Hepatocyte (in vitro differentiated cells): ENCODE measurements around the gene TIGD6. TPM values are rescaled to one million over a fixed set of nuclear protein-coding genes. Genes with fewer than 3 reads are reported as not detected.

Source experiments
- DNase-seq: peaks from one replicate; pipeline ENCODE4 v3.0.0-alpha.2; 2016; ENCODE audit warnings: low spot score
- H2AFZ ChIP-seq: fragments of 200-600 bp; sonication (generic); 2 replicates; pipeline ENCODE4 v1.6.0; 2016; ENCODE audit warnings: antibody characterized with exemption, mild to moderate bottlenecking
- H3K27ac ChIP-seq: fragments of 200-600 bp; sonication (generic); 2 replicates; pipeline ENCODE4 v1.5.1; 2016; ENCODE audit warnings: mild to moderate bottlenecking
- H3K27me3 ChIP-seq: fragments of 200-600 bp; sonication (generic); 2 replicates; pipeline ENCODE4 v1.6.1; 2016
- H3K36me3 ChIP-seq: fragments of 200-600 bp; sonication (generic); replicated peaks from 2 replicates; pipeline ENCODE4 v1.5.1; 2016; ENCODE audit warnings: low read depth; ENCODE audit not compliant: insufficient read depth
- H3K4me1 ChIP-seq: fragments of 200-600 bp; sonication (generic); 2 replicates; pipeline ENCODE4 v1.5.1; 2016; ENCODE audit warnings: mild to moderate bottlenecking, moderate library complexity; ENCODE audit not compliant: insufficient read depth
- H3K4me2 ChIP-seq: fragments of 200-600 bp; sonication (generic); 2 replicates; pipeline ENCODE4 v1.6.0; 2016
- H3K4me3 ChIP-seq: fragments of 200-600 bp; sonication (generic); 2 replicates; pipeline ENCODE4 v1.5.1; 2016; ENCODE audit warnings: mild to moderate bottlenecking
- H3K79me2 ChIP-seq: fragments of 200-600 bp; sonication (generic); 2 replicates; pipeline ENCODE4 v1.6.0; 2017; ENCODE audit warnings: mild to moderate bottlenecking
- H3K9me2 ChIP-seq: fragments of 200-600 bp; sonication (generic); replicated peaks from 2 replicates; pipeline ENCODE4 v1.6.0; 2017; ENCODE audit warnings: mild to moderate bottlenecking; ENCODE audit not compliant: insufficient read depth
- H3K9me3 ChIP-seq: fragments of 200-600 bp; sonication (generic); 2 replicates; pipeline ENCODE4 v1.5.1; 2016; ENCODE audit warnings: low read depth, mild to moderate bottlenecking
- H4K20me1 ChIP-seq: fragments of 200-600 bp; sonication (generic); 2 replicates; pipeline ENCODE4 v1.6.0; 2016; ENCODE audit warnings: mild to moderate bottlenecking; ENCODE audit not compliant: insufficient read depth, poor library complexity, severe bottlenecking
- EZH2 ChIP-seq: fragments of 200-600 bp; sonication (generic); IDR thresholded peaks from 2 replicates; pipeline ENCODE4 v1.6.1; 2016; ENCODE audit warnings: antibody characterized with exemption, mild to moderate bottlenecking, borderline replicate concordance
- EZH2phosphoT487 ChIP-seq: fragments of 200-600 bp; sonication (generic); IDR thresholded peaks from one replicate; pipeline ENCODE4 v1.6.1; 2018; ENCODE audit warnings: antibody characterized with exemption, mild to moderate bottlenecking, low read depth, moderate library complexity; ENCODE audit not compliant: unreplicated experiment, severe bottlenecking
- WGBS: methylation state at CpG from one replicate; pipeline ENCODE4 v1.1.6; 2016; ENCODE audit warnings: low lambda C conversion rate; ENCODE audit errors: missing lambda C conversion rate; 5-methylcytosine and 5-hydroxymethylcytosine counted together
- polyA plus RNA-seq: library from polyadenylated mRNA; unstranded; fragments of >200 nt; fragmentation: Nextera tagmentation; extraction: Ambion mirVana; gene quantifications from 2 replicates; pipeline ENCODE4 v1.2.1, GENCODE V29; 2016
- total RNA-seq: library from RNA; depleted of rRNA; stranded (reverse); fragments of >200 nt; gene quantifications from 2 replicates; pipeline ENCODE4 v1.2.3, GENCODE V29; 2014
- TF ChIP-seq, protein P1 (sequence below): fragments of 200-600 bp; sonication (generic); IDR thresholded peaks from 2 replicates; pipeline ENCODE4 v1.5.1; 2016; ENCODE audit warnings: antibody characterized with exemption, mild to moderate bottlenecking; ENCODE audit not compliant: poor library complexity

Gene TIGD6
- total and polyA plus RNA-seq, 2 experiments from 2014 or later, result 4.6 to 5.0 TPM

- Histone ChIP-seq H3K4me2 (peak overlapping the region; percentile 92), H3K4me3 (no peak overlapping the region), H3K4me1 (peaks cover 17% of the 10 kb centered on the region), H3K36me3 (no peaks in the 10 kb centered on the region), H3K9me3 (no peaks in the 10 kb centered on the region), H3K27ac (peak overlapping the region; percentile 25), H3K27me3 (no peaks in the 10 kb centered on the region), H3K79me2 (peaks cover 65% of the 10 kb centered on the region), H2AFZ (no peak overlapping the region), H4K20me1 (peaks cover 10% of the 10 kb centered on the region), H3K9me2 (no peaks in the 10 kb centered on the region)
- WGBS, result 91% methylated on average over 5 of the region's 5 CpGs
- no peak for DNase-seq
- TF ChIP-seq EZH2 (no peak), EZH2phosphoT487 (no peak)
- TF ChIP-seq, protein P1, sequence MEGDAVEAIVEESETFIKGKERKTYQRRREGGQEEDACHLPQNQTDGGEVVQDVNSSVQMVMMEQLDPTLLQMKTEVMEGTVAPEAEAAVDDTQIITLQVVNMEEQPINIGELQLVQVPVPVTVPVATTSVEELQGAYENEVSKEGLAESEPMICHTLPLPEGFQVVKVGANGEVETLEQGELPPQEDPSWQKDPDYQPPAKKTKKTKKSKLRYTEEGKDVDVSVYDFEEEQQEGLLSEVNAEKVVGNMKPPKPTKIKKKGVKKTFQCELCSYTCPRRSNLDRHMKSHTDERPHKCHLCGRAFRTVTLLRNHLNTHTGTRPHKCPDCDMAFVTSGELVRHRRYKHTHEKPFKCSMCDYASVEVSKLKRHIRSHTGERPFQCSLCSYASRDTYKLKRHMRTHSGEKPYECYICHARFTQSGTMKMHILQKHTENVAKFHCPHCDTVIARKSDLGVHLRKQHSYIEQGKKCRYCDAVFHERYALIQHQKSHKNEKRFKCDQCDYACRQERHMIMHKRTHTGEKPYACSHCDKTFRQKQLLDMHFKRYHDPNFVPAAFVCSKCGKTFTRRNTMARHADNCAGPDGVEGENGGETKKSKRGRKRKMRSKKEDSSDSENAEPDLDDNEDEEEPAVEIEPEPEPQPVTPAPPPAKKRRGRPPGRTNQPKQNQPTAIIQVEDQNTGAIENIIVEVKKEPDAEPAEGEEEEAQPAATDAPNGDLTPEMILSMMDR, result no peak
Observed at GRCh38 chr5:149962601-149963300, 37.7 kb downstream of the TIGD6 start.

DNA sequence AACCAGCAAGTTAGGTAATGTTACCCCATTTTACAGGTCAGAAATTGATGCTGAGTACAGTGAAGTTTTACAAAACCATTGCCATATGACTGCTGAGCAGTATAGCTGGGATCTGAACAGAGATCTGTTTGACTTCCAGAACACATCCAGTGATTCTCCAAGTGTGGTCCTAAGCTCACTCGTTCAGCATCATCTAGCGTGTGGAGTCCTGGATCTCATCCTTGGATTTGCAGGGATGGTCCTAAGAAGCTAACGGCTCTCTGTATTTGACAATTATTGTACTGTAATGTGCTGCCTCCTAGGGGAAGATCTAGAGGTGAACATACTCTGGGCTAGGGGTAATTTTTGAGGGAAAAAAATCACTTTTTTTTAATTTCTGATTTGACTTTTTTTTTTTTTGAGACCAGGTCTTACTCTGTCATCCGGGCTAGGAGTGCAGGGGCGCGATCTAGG, 38.5 kb downstream of the TIGD6 start:
- H3K36me3 ChIP-seq, result no peaks in the 10 kb centered on the region

GRCh38 chr5:149961186-149961685, 39.2 kb downstream of the TIGD6 start:
- WGBS, result 15% methylated on average over 19 of the region's 23 CpGs
- Histone ChIP-seq H3K79me2 (peaks cover 51% of the 10 kb centered on the region), H4K20me1 (peaks cover 6% of the 10 kb centered on the region), H2AFZ (peak overlapping the region; percentile 22), H3K4me1 (peaks cover 17% of the 10 kb centered on the region), H3K36me3 (no peaks in the 10 kb centered on the region), H3K4me2 (peak overlapping the region; percentile 92), H3K27me3 (no peaks in the 10 kb centered on the region), H3K4me3 (peak overlapping the region; percentile 48), H3K9me3 (no peaks in the 10 kb centered on the region), H3K9me2 (no peaks in the 10 kb centered on the region), H3K27ac (peak overlapping the region; percentile 78)
- no peak for TF ChIP-seq EZH2phosphoT487
- no peak for TF ChIP-seq EZH2
- TF ChIP-seq, protein P1, result no peak
- DNase-seq, result no peak

More for the DNA sequence above, 38.5 kb downstream of the TIGD6 start:
- H4K20me1 ChIP-seq, result peaks cover 10% of the 10 kb centered on the region
- no peaks in the 10 kb centered on the region for H3K9me2 ChIP-seq
- DNase-seq, result peak; percentile 75
- peaks cover 17% of the 10 kb centered on the region for H3K4me1 ChIP-seq
- no peaks in the 10 kb centered on the region for H3K9me3 ChIP-seq
- no peak overlapping the region for H2AFZ ChIP-seq
- peak overlapping the region; percentile 78 for H3K27ac ChIP-seq
- H3K27me3 ChIP-seq, result no peaks in the 10 kb centered on the region
- 60% methylated on average over 6 of the region's 6 CpGs for WGBS
- peaks cover 59% of the 10 kb centered on the region for H3K79me2 ChIP-seq
- TF ChIP-seq, protein P1, result peak; percentile 68
- no peak for TF ChIP-seq EZH2phosphoT487
- H3K4me3 ChIP-seq, result peak overlapping the region; percentile 48
- peak overlapping the region; percentile 92 for H3K4me2 ChIP-seq
